DND-41 (cell line): ENCODE data around the gene FAM83B.
"Not testable (repeated sequence)": the region's sequence is repeated elsewhere in the genome, so short reads cannot be mapped to it uniquely, and the experiment has no call there.

ENCODE experiments used
- ATAC-seq: fragments of 200-7000 bp; cut with Tn5 transposase; 3 replicates; pipeline ENCODE4 v1.9.1; 2021; ENCODE audit warnings: low read depth; ENCODE audit not compliant: insufficient read depth
- DNase-seq: peaks from one replicate; pipeline ENCODE4 v3.0.0-alpha.2; 2020
- H2AFZ ChIP-seq: 2 replicates; pipeline ENCODE4 v1.6.0; 2012; ENCODE audit warnings: low read depth, low read length
- H3K27ac ChIP-seq: 2 replicates; pipeline ENCODE4 v1.5.1; 2012; ENCODE audit warnings: low read length, inconsistent platforms
- H3K27me3 ChIP-seq: fragments of 200-600 bp; sonication (generic); 2 replicates; pipeline ENCODE4 v1.6.0; 2012; ENCODE audit warnings: low read length, mild to moderate bottlenecking, inconsistent platforms; ENCODE audit not compliant: insufficient read depth, poor library complexity
- H3K36me3 ChIP-seq: 2 replicates; pipeline ENCODE4 v1.5.1; 2012; ENCODE audit warnings: low read length, inconsistent platforms; ENCODE audit not compliant: insufficient read depth
- H3K4me1 ChIP-seq: 2 replicates; pipeline ENCODE4 v1.5.1; 2012; ENCODE audit warnings: mild to moderate bottlenecking, low read length; ENCODE audit not compliant: insufficient read depth
- H3K4me2 ChIP-seq: 2 replicates; pipeline ENCODE4 v1.6.0; 2012; ENCODE audit warnings: mild to moderate bottlenecking, moderate library complexity, low read length, inconsistent platforms; ENCODE audit not compliant: insufficient read depth
- H3K4me3 ChIP-seq, 2 experiments: fragments of 200-600 bp in 1 of 2; shearing (Covaris generic) in 1 of 2; 2 replicates each; pipeline ENCODE4 v1.5.1; 2012 to 2016; ENCODE audit warnings: inconsistent platforms in 2 of 2, low read length in 2 of 2, mild to moderate bottlenecking in 2 of 2, low read depth in 1 of 2, moderate library complexity in 1 of 2
- H3K79me2 ChIP-seq: 2 replicates; pipeline ENCODE4 v1.6.0; 2012; ENCODE audit warnings: low read length, inconsistent platforms; ENCODE audit not compliant: insufficient read depth
- H3K9ac ChIP-seq: 2 replicates; pipeline ENCODE4 v1.6.0; 2012; ENCODE audit warnings: low read depth, mild to moderate bottlenecking, inconsistent platforms, low read length, moderate library complexity
- H3K9me3 ChIP-seq: 2 replicates; pipeline ENCODE4 v1.5.1; 2012; ENCODE audit warnings: low read length, moderate library complexity, mild to moderate bottlenecking, inconsistent platforms; ENCODE audit not compliant: insufficient read depth, severe bottlenecking
- H4K20me1 ChIP-seq: 2 replicates; pipeline ENCODE4 v1.6.0; 2012; ENCODE audit warnings: low read length; ENCODE audit not compliant: insufficient read depth
- EZH2 ChIP-seq: IDR thresholded peaks from 3 replicates; pipeline ENCODE4 v1.6.1; 2012; ENCODE audit warnings: borderline replicate concordance, low read depth, mild to moderate bottlenecking, moderate library complexity, low read length, inconsistent platforms; ENCODE audit not compliant: severe bottlenecking
- TF ChIP-seq, protein P1 (sequence below): IDR thresholded peaks from 2 replicates; pipeline ENCODE4 v1.5.1; 2012; ENCODE audit warnings: borderline replicate concordance, low read length, moderate library complexity, mild to moderate bottlenecking; ENCODE audit not compliant: poor library complexity, severe bottlenecking; ENCODE audit errors: extremely low read depth

Gene FAM83B

GRCh38 chr6:54958446-54958845 lies 111.9 kb downstream of the FAM83B start:
- no peaks in the 10 kb centered on the region for H3K27me3 ChIP-seq
- H3K36me3 ChIP-seq: no peaks in the 10 kb centered on the region
- ATAC-seq: peak; percentile 96
- H3K4me3 ChIP-seq: no peak overlapping the region
- H3K4me1 ChIP-seq: peaks cover 28% of the 10 kb centered on the region
- no peaks in the 10 kb centered on the region for H3K9me3 ChIP-seq
- TF ChIP-seq, protein P1, sequence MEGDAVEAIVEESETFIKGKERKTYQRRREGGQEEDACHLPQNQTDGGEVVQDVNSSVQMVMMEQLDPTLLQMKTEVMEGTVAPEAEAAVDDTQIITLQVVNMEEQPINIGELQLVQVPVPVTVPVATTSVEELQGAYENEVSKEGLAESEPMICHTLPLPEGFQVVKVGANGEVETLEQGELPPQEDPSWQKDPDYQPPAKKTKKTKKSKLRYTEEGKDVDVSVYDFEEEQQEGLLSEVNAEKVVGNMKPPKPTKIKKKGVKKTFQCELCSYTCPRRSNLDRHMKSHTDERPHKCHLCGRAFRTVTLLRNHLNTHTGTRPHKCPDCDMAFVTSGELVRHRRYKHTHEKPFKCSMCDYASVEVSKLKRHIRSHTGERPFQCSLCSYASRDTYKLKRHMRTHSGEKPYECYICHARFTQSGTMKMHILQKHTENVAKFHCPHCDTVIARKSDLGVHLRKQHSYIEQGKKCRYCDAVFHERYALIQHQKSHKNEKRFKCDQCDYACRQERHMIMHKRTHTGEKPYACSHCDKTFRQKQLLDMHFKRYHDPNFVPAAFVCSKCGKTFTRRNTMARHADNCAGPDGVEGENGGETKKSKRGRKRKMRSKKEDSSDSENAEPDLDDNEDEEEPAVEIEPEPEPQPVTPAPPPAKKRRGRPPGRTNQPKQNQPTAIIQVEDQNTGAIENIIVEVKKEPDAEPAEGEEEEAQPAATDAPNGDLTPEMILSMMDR: no peak
- no peak for TF ChIP-seq EZH2
- H2AFZ ChIP-seq: peak overlapping the region; percentile 31
- DNase-seq: peak; percentile 40
- peak overlapping the region; percentile 41; the same call in 1 of the 2 replicates for H3K9ac ChIP-seq
- peak overlapping the region; percentile 38 for H3K4me2 ChIP-seq
- peak overlapping the region; percentile 84 for H3K27ac ChIP-seq
- H3K79me2 ChIP-seq: no peaks in the 10 kb centered on the region
- no peaks in the 10 kb centered on the region for H4K20me1 ChIP-seq

DNA sequence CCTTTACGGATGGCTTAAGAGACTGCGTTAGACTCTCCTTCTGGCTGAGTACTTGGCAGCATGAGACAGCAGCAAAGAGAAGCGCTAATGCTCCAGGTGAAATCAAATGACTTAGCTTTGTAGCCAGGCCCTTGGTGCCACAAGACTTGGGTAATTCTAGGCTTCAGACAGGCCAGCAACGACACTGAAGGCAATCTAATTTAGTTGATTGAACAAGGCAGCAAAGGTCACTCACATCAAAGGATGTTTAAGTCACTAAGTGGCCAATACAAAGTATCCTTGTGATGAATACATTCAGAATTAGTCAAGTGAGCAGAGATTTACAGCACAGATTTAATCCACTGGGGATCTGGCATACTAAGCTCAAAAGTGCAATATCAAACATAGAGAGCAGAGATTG lies 113.2 kb downstream of the FAM83B start:
- peak overlapping the region; percentile 41 for H3K27ac ChIP-seq
- H4K20me1 ChIP-seq: no peaks in the 10 kb centered on the region
- no peaks in the 10 kb centered on the region for H3K79me2 ChIP-seq
- no peak for TF ChIP-seq EZH2
- TF ChIP-seq, protein P1: no peak
- H3K4me2 ChIP-seq: no peak overlapping the region
- ATAC-seq: no peak
- no peaks in the 10 kb centered on the region for H3K27me3 ChIP-seq
- no peak for DNase-seq
- H3K9ac ChIP-seq: no peak overlapping the region
- no peak overlapping the region for H2AFZ ChIP-seq
- peaks cover 28% of the 10 kb centered on the region for H3K4me1 ChIP-seq
- H3K36me3 ChIP-seq: no peaks in the 10 kb centered on the region
- no peaks in the 10 kb centered on the region for H3K9me3 ChIP-seq
- H3K4me3 ChIP-seq: no peak overlapping the region

DNA sequence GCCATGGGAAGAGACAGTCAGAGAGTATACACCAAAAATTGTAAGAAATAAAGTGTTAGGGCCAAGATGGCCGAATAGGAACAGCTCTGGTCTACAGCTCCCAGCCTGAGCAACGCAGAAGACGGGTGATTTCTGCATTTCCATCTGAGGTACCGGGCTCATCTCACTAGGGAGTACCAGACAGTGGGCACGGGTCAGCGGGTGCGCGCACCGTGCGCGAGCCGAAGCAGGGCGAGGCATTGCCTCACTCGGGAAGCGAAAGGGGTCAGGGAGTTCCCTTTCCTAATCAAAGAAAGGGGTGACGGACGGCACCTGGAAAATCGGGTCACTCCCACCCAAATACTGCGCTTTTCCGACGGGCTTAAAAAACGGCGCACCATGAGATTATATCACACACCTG lies 114.8 kb downstream of the FAM83B start:
- H2AFZ ChIP-seq, H3K9ac ChIP-seq, H3K4me2 ChIP-seq, H3K27ac ChIP-seq, H3K4me3 ChIP-seq, ATAC-seq, H3K79me2 ChIP-seq, H3K9me3 ChIP-seq, H3K36me3 ChIP-seq, H4K20me1 ChIP-seq, DNase-seq, H3K27me3 ChIP-seq: not testable (repeated sequence)
- H3K4me1 ChIP-seq: peaks cover 28% of the 10 kb centered on the region

GRCh38 chr6:54970337-54970736 lies 123.8 kb downstream of the FAM83B start:
- TF ChIP-seq, protein P1: no peak
- no peak for TF ChIP-seq EZH2
- Histone ChIP-seq H3K79me2 (no peaks in the 10 kb centered on the region), H3K9ac (no peak overlapping the region), H3K27ac (no peak overlapping the region), H3K36me3 (no peaks in the 10 kb centered on the region), H3K27me3 (no peaks in the 10 kb centered on the region), H3K4me2 (no peak overlapping the region), H3K4me3 (no peak overlapping the region), H2AFZ (no peak overlapping the region), H4K20me1 (no peaks in the 10 kb centered on the region), H3K9me3 (no peaks in the 10 kb centered on the region), H3K4me1 (no peaks in the 10 kb centered on the region)
- DNase-seq (no peak), ATAC-seq (no peak)
